Prostate gland (tissue), 2 donors: ENCODE results near the gene INTS1. TPM values are rescaled to one million over a fixed set of nuclear protein-coding genes. Genes with fewer than 3 reads are reported as not detected.
A peak's percentile ranks its signal among the peaks of the same experiment; 100 is the strongest.

Experiments used
- DNase-seq: peaks from one replicate; pipeline ENCODE4 v3.0.0-alpha.2; 2019; ENCODE audit warnings: low spot score
- H3K27ac ChIP-seq, 2 donors: fragments of 200-600 bp; sonication (generic); 2 replicates each; pipeline ENCODE4 v1.5.1; 2017 to 2019
- H3K27me3 ChIP-seq: fragments of 200-600 bp; sonication (generic); replicated peaks from 2 replicates; pipeline ENCODE4 v1.5.1; 2019; ENCODE audit not compliant: insufficient read depth
- H3K36me3 ChIP-seq, 2 donors: fragments of 200-600 bp; sonication (generic); 1 replicate in 1 of 2; 2 replicates in 1 of 2; pipeline versions ENCODE4 v1.5.1 to v1.8.1; 2017 to 2019
- H3K4me1 ChIP-seq: fragments of 200-600 bp; sonication (generic); replicated peaks from 2 replicates; pipeline ENCODE4 v1.5.1; 2019
- H3K4me3 ChIP-seq, 2 donors: fragments of 200-600 bp; sonication (generic); 2 replicates each; pipeline ENCODE4 v1.5.1; 2017 to 2019
- H3K9me3 ChIP-seq: fragments of 200-600 bp; sonication (generic); 2 replicates; pipeline ENCODE4 v1.5.1; 2017
- POLR2A ChIP-seq: fragments of 450-650 bp; IDR thresholded peaks from one replicate; pipeline ENCODE4 v1.6.1; 2016; ENCODE audit warnings: antibody characterized with exemption, mild to moderate bottlenecking
- POLR2AphosphoS5 ChIP-seq: sonication (generic); formaldehyde crosslinking; IDR thresholded peaks from one replicate; pipeline ENCODE4 v1.6.1; 2017; ENCODE audit warnings: antibody characterized with exemption
- WGBS: methylation state at CpG from one replicate; pipeline ENCODE4 v1.1.5; 2018; 5-methylcytosine and 5-hydroxymethylcytosine counted together
- intact Hi-C: fragments of 100-400 bp; cut with DNase I; formaldehyde crosslinking; loops from one replicate; pipeline ENCODE4 v1.14.2; 2022
- total RNA-seq, 2 donors: library from RNA; depleted of rRNA; stranded (reverse); fragments of >200 nt; gene quantifications; one replicate each; pipeline ENCODE4 v1.1.0, GENCODE V29; 2016
- TF ChIP-seq, protein P1 (sequence below), 4 experiments: fragments of 200-600 bp in 2 of 4; fragments of 450-650 bp in 2 of 4; sonication (generic) in 2 of 4; IDR thresholded peaks; 1 replicate in 3 of 4; 2 replicates in 1 of 4; pipeline ENCODE4 v1.5.1; 2016 to 2019; ENCODE audit warnings: antibody characterized with exemption in 4 of 4, mild to moderate bottlenecking in 2 of 4, moderate library complexity in 2 of 4

The INTS1 gene
- total RNA-seq, 2 donors from 2014 or later, result 64.9 to 146 TPM

DNA sequence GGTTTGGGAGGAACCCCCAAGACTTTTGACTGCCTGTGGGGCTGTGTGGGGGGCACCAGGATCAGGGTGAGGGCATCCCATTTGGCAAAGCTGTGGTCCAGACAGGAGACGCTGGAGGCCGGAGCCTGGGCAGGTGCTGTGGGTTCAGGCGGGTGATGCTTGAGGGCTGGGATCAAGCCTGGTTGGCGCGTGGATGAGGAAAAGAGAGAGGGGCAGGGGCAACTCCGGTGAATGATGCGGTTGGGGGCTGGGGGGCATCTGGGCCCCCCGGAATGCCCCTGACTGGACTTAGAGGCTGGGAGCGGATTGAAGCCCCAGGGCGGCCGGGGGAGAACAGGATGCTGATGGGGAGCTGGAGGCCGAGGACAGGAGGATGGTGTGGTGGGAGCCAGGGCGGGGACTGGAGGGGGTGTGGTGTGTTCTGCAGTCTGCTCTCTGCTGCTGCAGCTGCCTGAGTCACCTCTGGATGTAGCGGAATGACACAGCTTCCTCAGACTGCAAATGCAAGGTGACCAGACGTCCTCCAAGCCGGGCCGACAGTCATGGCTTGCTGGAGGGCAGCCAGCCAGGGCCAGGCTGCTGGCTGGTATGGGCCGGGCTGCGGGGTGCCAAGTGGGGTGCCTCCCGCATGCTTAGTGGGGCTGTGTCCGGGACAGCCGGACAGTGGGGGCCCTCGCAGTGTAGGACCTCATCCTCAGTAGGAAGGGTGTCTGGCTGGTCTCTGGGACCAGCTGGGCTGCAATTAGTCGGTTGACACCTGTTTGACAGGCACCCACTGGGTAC is 29.5 kb upstream of the INTS1 start:
- DNase-seq, result no peak
- Histone ChIP-seq H3K4me3 (peak overlapping the region in 1 of 2 donors; percentile 68), H3K4me1 (peaks cover 31% of the 10 kb centered on the region), H3K36me3 (no peaks in the 10 kb centered on the region), H3K27ac (peak overlapping the region; percentile 99), H3K27me3 (no peaks in the 10 kb centered on the region), H3K9me3 (no peaks in the 10 kb centered on the region)
- peak; percentile 26 for TF ChIP-seq POLR2A
- TF ChIP-seq, protein P1, sequence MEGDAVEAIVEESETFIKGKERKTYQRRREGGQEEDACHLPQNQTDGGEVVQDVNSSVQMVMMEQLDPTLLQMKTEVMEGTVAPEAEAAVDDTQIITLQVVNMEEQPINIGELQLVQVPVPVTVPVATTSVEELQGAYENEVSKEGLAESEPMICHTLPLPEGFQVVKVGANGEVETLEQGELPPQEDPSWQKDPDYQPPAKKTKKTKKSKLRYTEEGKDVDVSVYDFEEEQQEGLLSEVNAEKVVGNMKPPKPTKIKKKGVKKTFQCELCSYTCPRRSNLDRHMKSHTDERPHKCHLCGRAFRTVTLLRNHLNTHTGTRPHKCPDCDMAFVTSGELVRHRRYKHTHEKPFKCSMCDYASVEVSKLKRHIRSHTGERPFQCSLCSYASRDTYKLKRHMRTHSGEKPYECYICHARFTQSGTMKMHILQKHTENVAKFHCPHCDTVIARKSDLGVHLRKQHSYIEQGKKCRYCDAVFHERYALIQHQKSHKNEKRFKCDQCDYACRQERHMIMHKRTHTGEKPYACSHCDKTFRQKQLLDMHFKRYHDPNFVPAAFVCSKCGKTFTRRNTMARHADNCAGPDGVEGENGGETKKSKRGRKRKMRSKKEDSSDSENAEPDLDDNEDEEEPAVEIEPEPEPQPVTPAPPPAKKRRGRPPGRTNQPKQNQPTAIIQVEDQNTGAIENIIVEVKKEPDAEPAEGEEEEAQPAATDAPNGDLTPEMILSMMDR (IDR thresholded peaks at IDR 0.05), result no peak
- TF ChIP-seq POLR2AphosphoS5, result no peak
- 68% methylated on average over 21 of the region's 24 CpGs for WGBS
- intact Hi-C loops, result no loop called here

- peak overlapping the region; percentile 49 to 68 for H3K4me3 ChIP-seq
- peaks cover 26% of the 10 kb centered on the region for H3K4me1 ChIP-seq
- no peaks in the 10 kb centered on the region for H3K9me3 ChIP-seq
- intact Hi-C loops, result no loop called here
- 26% methylated on average over 9 of the region's 9 CpGs for WGBS
- no peak for DNase-seq
- H3K36me3 ChIP-seq, result no peaks in the 10 kb centered on the region
- TF ChIP-seq POLR2A, result no peak
- no peak for TF ChIP-seq POLR2AphosphoS5
- TF ChIP-seq, protein P1 (IDR thresholded peaks at IDR 0.05), result no peak
- H3K27ac ChIP-seq, result peak overlapping the region; percentile 99
- no peaks in the 10 kb centered on the region for H3K27me3 ChIP-seq
Observed at GRCh38 chr7:1533255-1533546, 29.0 kb upstream of the INTS1 start.

GRCh38 chr7:1532456-1533254 is 28.5 kb upstream of the INTS1 start:
- 2% methylated on average over 36 of the region's 36 CpGs for WGBS
- TF ChIP-seq POLR2A, result peak; percentile 79
- TF ChIP-seq POLR2AphosphoS5, result peak; percentile 98
- TF ChIP-seq, protein P1 (IDR thresholded peaks at IDR 0.05), result peak in 2 of 4 experiments; percentile 6 to 15

DNA sequence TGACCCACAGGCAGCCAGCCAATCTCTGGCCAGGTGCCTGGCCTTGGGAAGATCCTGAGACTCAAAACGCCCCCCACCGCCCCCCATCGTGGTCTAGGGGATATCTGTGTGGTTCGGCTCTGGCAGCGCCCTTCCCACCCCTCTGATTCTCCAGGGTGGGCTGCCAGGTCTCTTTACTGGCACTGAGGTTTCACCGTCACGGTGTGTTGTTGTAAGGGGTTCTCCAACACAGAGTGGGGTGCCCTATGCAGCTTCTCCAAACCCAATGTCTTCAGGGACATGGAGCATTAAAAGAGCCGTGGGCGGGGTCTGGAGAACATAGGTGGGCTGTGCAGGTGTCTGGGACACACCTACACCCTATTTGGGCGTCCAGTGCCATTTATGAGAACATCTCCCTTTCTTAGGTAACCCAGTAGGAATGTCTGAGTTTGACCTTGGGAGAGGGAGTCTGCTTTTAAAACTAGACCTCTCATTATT is 27.8 kb upstream of the INTS1 start:
- DNase-seq, result peak; percentile 62
- WGBS, result 31% methylated on average over 10 of the region's 10 CpGs
- peaks cover 18% of the 10 kb centered on the region for H3K4me1 ChIP-seq

More at GRCh38 chr7:1532456-1533254, 28.5 kb upstream of the INTS1 start:
- DNase-seq, result peak; percentile 96
- Histone ChIP-seq H3K4me3 (peak overlapping the region; percentile 49 to 68), H3K4me1 (peaks cover 21% of the 10 kb centered on the region), H3K36me3 (no peaks in the 10 kb centered on the region), H3K27ac (peak overlapping the region; percentile 99), H3K9me3 (no peaks in the 10 kb centered on the region), H3K27me3 (no peaks in the 10 kb centered on the region)
- intact Hi-C loops, result no loop called here

More for the DNA sequence above, 27.8 kb upstream of the INTS1 start:
- no peaks in the 10 kb centered on the region for H3K9me3 ChIP-seq
- H3K27ac ChIP-seq, result peak overlapping the region; percentile 99
- TF ChIP-seq, protein P1 (IDR thresholded peaks at IDR 0.05), result no peak
- TF ChIP-seq POLR2A, result no peak
- no peak for TF ChIP-seq POLR2AphosphoS5
- intact Hi-C loops, result no loop called here
- H3K4me3 ChIP-seq, result peak overlapping the region; percentile 49 to 68
- H3K36me3 ChIP-seq, result no peaks in the 10 kb centered on the region
- H3K27me3 ChIP-seq, result no peaks in the 10 kb centered on the region
